H1 (cell line): Measurements from ENCODE around the gene CDK13. TPM values are rescaled to one million over a fixed set of nuclear protein-coding genes. Genes with fewer than 3 reads are reported as not detected.

ENCODE experiments used
- BCL11A ChIP-seq, 2 experiments: IDR thresholded peaks; one replicate each; pipeline ENCODE4 v1.6.1; 2011; ENCODE audit warnings: low read depth in 2 of 2, low read length in 2 of 2, mild to moderate bottlenecking in 2 of 2
- CREB1 ChIP-seq: IDR thresholded peaks from 2 replicates; pipeline ENCODE4 v1.6.1; 2012; ENCODE audit warnings: inconsistent platforms
- EZH2 ChIP-seq: fragments of 200-600 bp; sonication (generic); IDR thresholded peaks from 2 replicates; pipeline ENCODE4 v1.7.1; 2012; ENCODE audit warnings: low read depth, mild to moderate bottlenecking, moderate library complexity, low read length, inconsistent platforms; ENCODE audit not compliant: severe bottlenecking
- FOSL1 ChIP-seq: IDR thresholded peaks from 2 replicates; pipeline ENCODE4 v1.6.1; 2011; ENCODE audit warnings: mild to moderate bottlenecking, low read depth, low read length, moderate library complexity; ENCODE audit not compliant: insufficient read depth
- KDM4A ChIP-seq: IDR thresholded peaks from one replicate; pipeline ENCODE4 v1.7.1; 2012; ENCODE audit warnings: low read depth, mild to moderate bottlenecking, moderate library complexity, low read length, inconsistent platforms; ENCODE audit not compliant: severe bottlenecking
- MAX ChIP-seq: IDR thresholded peaks from 2 replicates; pipeline ENCODE4 v1.6.1; 2012; ENCODE audit warnings: inconsistent platforms
- PHF8 ChIP-seq: fragments of 200-600 bp; sonication (generic); conservative IDR thresholded peaks from 2 replicates; pipeline ENCODE4 v1.7.1; 2012; ENCODE audit warnings: low read depth, mild to moderate bottlenecking, inconsistent platforms, low read length, moderate library complexity
- POLR2A ChIP-seq, 2 experiments: IDR thresholded peaks; 1 replicate in 1 of 2; 2 replicates in 1 of 2; pipeline ENCODE4 v1.6.1; 2011; ENCODE audit warnings: low read depth in 2 of 2, low read length in 2 of 2, mild to moderate bottlenecking in 2 of 2; ENCODE audit errors: control extremely low read depth in 1 of 2
- RXRA ChIP-seq: IDR thresholded peaks from 2 replicates; pipeline ENCODE4 v1.6.1; 2011; ENCODE audit warnings: low read depth, mild to moderate bottlenecking, low read length, moderate library complexity; ENCODE audit not compliant: insufficient read depth
- SAP30 ChIP-seq: fragments of 300-600 bp; sonication (generic); IDR thresholded peaks from 2 replicates; pipeline ENCODE4 v1.7.1; 2012; ENCODE audit warnings: low read length, moderate library complexity, mild to moderate bottlenecking, inconsistent platforms; ENCODE audit not compliant: insufficient read depth, insufficient replicate concordance
- SIRT6 ChIP-seq: IDR thresholded peaks from one replicate; pipeline ENCODE4 v1.7.1; 2012; ENCODE audit warnings: low read length, inconsistent platforms
- TAF1 ChIP-seq: IDR thresholded peaks from 2 replicates; pipeline ENCODE4 v1.6.1; 2011; ENCODE audit warnings: mild to moderate bottlenecking, low read depth, low read length
- TBP ChIP-seq: IDR thresholded peaks from 2 replicates; pipeline ENCODE4 v1.6.1; 2011; ENCODE audit warnings: low read depth, low read length, improper control_type of control experiment
- TEAD4 ChIP-seq: IDR thresholded peaks from 2 replicates; pipeline ENCODE4 v1.6.1; 2012; ENCODE audit warnings: low read depth, low read length, inconsistent platforms, mixed read lengths
- YY1 ChIP-seq: IDR thresholded peaks from 2 replicates; pipeline ENCODE4 v1.6.1; 2011; ENCODE audit warnings: low read depth, mild to moderate bottlenecking, low read length
- polyA plus RNA-seq, 7 experiments: library from polyadenylated mRNA; depleted of rRNA in 3 of 7; stranded (reverse) in 5 of 7; unstranded in 2 of 7; fragments of >200 nt in 5 of 7; fragments of 200-250 nt in 2 of 7; gene quantifications; 1 replicate in 5 of 7; 2 replicates in 1 of 7; 4 replicates in 1 of 7; pipeline versions ENCODE4 v1.2.1 to v1.2.3, GENCODE V29; 2011 to 2013; ENCODE audit warnings: missing spikeins in 2 of 7, mixed read lengths in 2 of 7
- total RNA-seq: library from RNA; stranded (reverse); fragmentation: NEBNext Ultra II Directional; extraction: Animal tissue kit (Norgen Biotek cat#: 25700); gene quantifications from 2 replicates; pipeline ENCODE4 v1.2.1, GENCODE V29; 2021

The CDK13 gene
- total and polyA plus RNA-seq, 2 of the 8 experiments (the other 6 are each of a cell fraction or from before 2014, with no cell fraction given), result 22.6 to 49.5 TPM

GRCh38 chr7:39948956-39949928 lies 814 bp upstream of the CDK13 start (continued):
- TF ChIP-seq SIRT6, result no peak
- no peak for TF ChIP-seq EZH2
- TF ChIP-seq TAF1, result peak; percentile 97
- TF ChIP-seq MAX, result peak; percentile 10; the same call in 1 of the 2 replicates
- TF ChIP-seq TBP, result peak; percentile 92
- no peak for TF ChIP-seq KDM4A
- TF ChIP-seq FOSL1, result no peak
- peak; percentile 80 to 95 for TF ChIP-seq POLR2A (IDR thresholded peaks at IDR 0.05; ENCODE audit: control extremely low read depth in 1 of 2, low read depth in 2 of 2, low read length in 2 of 2)
- TF ChIP-seq RXRA, result no peak
- peak; percentile 60 for TF ChIP-seq CREB1
- no peak for TF ChIP-seq TEAD4
- no peak for TF ChIP-seq BCL11A (IDR thresholded peaks at IDR 0.05; ENCODE audit: low read depth in 2 of 2, low read length in 2 of 2)
- peak; percentile 50 for TF ChIP-seq SAP30
- TF ChIP-seq YY1, result peak; percentile 47; the same call in 1 of the 2 replicates
- peak; percentile 65; the same call in 1 of the 2 replicates for TF ChIP-seq PHF8
